Measurements from ENCODE around the gene ACVR1.
"Not testable (repeated sequence)": the region's sequence is repeated elsewhere in the genome, so short reads cannot be mapped to it uniquely, and the experiment has no call there.

The ACVR1 gene

GRCh38 chr2:157788201-157788600, 87.9 kb downstream of the ACVR1 start:
- DNase-seq, result no peak

GRCh38 chr2:157787364-157787938, 88.7 kb downstream of the ACVR1 start:
- no peak for DNase-seq

- no peak for DNase-seq
Observed at GRCh38 chr2:157786663-157787363, 89.3 kb downstream of the ACVR1 start.

- no peak for DNase-seq
Observed at GRCh38 chr2:157785866-157786662, 90.1 kb downstream of the ACVR1 start.

- no peak for DNase-seq
Observed at GRCh38 chr2:157785200-157785599, 90.9 kb downstream of the ACVR1 start.

GRCh38 chr2:157784823-157785175, 91.3 kb downstream of the ACVR1 start:
- no peak for DNase-seq

GRCh38 chr2:157784169-157784822, 91.8 kb downstream of the ACVR1 start:
- peak; percentile 9 for DNase-seq

GRCh38 chr2:157783245-157783644, 92.9 kb downstream of the ACVR1 start:
- DNase-seq, result no peak

GRCh38 chr2:157782057-157782845, 93.9 kb downstream of the ACVR1 start:
- no peak for DNase-seq

- DNase-seq, result no peak
Observed at GRCh38 chr2:157780211-157780610, 95.9 kb downstream of the ACVR1 start.

GRCh38 chr2:157779794-157780193, 96.3 kb downstream of the ACVR1 start:
- DNase-seq, result no peak

- DNase-seq, result no peak
Observed at GRCh38 chr2:157777427-157777826, 98.7 kb downstream of the ACVR1 start.

GRCh38 chr2:157771234-157771633, 104.9 kb downstream of the ACVR1 start:
- no peak for DNase-seq

GRCh38 chr2:157769856-157770255, 106.3 kb downstream of the ACVR1 start:
- no peak for DNase-seq

- DNase-seq, result no peak
Observed at GRCh38 chr2:157764386-157764785, 111.7 kb downstream of the ACVR1 start.

GRCh38 chr2:157761520-157761919, 114.6 kb downstream of the ACVR1 start:
- no peak for DNase-seq

GRCh38 chr2:157760949-157761348, 115.2 kb downstream of the ACVR1 start:
- no peak for DNase-seq

- DNase-seq, result no peak
Observed at GRCh38 chr2:157759855-157760254, 116.3 kb downstream of the ACVR1 start.

GRCh38 chr2:157758586-157758985, 117.5 kb downstream of the ACVR1 start:
- DNase-seq, result no peak

GRCh38 chr2:157757500-157757899, 118.6 kb downstream of the ACVR1 start:
- DNase-seq, result no peak

- DNase-seq, result not testable (repeated sequence)
Observed at GRCh38 chr2:157756447-157756846, 119.7 kb downstream of the ACVR1 start.

- DNase-seq, result no peak
Observed at GRCh38 chr2:157751462-157752058, 124.6 kb downstream of the ACVR1 start.

Data from T1000 (cell line).